Activated effector memory CD4-positive, alpha-beta T cell treated with Interleukin-2 at 50 U/mL for 16 hours (primary cell): ENCODE results near the gene NDFIP2.
A peak's percentile ranks its signal among the peaks of the same experiment; 100 is the strongest.

Experiments
- DNase-seq: peaks from one replicate; pipeline ENCODE4 v3.0.0-alpha.2; 2020

Gene NDFIP2, protein sequence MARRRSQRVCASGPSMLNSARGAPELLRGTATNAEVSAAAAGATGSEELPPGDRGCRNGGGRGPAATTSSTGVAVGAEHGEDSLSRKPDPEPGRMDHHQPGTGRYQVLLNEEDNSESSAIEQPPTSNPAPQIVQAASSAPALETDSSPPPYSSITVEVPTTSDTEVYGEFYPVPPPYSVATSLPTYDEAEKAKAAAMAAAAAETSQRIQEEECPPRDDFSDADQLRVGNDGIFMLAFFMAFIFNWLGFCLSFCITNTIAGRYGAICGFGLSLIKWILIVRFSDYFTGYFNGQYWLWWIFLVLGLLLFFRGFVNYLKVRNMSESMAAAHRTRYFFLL

DNA sequence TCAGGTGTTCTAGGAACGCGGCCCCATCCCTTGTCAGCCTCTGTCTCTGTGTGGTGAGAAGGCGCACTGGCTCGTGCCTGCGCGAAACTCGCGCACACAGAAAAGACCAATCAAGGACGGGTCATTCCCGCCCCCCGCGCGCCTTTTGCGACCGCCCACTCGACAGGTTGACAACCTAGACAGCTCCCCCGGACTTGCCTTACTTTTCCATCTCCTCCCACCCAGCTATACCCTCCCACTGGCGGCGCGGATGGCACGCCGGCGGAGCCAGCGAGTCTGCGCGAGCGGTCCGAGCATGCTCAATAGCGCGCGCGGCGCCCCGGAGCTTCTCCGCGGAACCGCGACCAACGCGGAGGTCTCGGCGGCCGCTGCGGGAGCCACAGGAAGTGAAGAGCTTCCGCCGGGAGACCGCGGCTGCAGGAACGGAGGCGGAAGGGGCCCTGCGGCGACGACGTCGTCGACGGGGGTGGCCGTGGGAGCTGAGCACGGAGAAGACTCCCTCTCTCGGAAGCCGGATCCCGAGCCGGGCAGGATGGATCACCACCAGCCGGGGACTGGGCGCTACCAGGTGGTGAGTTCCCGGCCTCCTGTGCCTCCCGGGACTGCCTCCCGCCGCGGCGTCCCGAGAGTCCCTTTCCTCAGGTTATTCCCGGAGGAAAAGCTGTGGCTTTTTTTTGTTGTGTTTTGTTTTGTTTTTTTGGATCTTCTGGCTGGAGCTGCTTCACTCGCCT is at the start of gene NDFIP2:
Gene NDFIP2, plus strand, starts transcription at position 202 of the 731 bp plus-strand sequence. Its CDS starts 49 bp downstream, at position 251.
- DNase-seq = peak; percentile 75

DNA sequence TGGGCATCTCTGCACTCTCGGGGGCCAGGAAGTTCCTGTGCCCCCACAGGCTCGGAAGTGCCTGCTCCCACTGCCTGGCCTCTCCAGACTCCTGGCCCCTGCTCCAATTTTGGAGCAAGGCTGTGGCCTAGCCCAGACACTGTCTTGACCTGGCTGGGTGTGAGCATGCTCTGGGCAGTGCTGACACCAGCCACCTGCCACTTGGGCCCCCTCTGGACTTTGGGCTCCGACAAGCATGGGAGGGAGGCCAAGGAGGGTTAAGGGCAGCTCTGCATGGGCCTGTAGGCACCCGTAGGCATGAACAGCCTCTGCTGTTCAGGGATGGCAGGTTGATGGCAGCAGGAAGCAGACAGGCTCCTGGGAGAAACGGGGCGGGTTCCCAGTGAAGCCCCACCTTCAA is 48.9 kb upstream of the NDFIP2 start:
- no peak for DNase-seq

DNA sequence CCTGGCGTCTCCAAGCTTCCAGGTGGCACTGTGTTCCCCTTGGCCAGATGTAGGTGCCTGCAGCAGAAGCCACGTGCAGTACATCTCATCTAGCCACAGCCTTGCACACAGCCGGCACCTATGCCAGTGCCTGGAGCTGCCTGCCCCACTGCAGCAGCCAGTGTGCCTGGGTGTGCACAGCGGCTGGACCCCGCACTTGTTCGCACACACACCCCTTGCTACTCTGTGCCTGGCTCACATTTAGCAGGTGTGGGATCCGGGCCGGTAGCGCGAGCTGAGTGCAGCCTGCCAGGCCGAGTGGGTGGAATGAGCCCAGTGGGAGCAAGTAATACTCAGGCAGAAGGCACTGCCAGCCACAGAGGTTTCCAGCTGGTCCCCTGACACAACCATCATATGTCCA is 48.0 kb upstream of the NDFIP2 start:
- DNase-seq = no peak

DNA sequence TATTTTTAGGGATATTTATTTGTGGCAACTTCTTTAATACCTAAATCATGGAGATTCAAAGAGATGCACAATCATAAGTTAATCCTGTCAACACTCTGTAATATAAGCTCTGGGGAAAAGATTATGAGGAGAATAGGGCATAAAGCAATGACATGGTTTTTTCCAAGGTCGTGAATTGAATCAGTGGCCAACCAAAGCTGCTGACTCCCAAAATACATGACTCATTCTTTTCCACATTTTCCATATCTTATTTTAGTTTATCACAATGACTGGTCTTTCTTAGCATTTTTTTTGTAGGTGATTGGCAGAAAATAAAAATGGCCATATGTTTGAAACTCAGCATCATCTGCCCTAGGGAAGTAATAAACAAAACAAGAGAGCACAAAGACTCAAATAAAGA is 46.4 kb upstream of the NDFIP2 start:
- DNase-seq = no peak

DNA sequence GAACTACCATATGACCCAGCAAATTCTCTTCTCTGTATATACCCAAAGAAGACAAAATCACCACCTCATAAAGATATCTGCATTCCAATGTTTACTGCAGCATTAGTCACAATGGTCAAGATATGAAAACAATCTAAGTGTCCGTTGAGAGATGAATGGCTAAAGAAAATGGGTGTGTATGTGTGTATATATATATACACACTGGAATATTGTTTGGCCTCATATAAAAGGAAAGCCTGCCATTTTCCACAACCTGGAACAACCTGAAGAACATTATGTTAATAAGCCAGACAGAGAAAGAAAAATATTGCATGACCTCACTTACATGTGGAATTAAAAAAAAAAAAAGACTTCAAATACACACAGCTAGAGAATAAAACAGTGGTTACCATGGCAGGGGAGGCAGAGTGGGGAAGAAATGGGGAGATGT is 45.4 kb upstream of the NDFIP2 start:
- no peak for DNase-seq

DNA sequence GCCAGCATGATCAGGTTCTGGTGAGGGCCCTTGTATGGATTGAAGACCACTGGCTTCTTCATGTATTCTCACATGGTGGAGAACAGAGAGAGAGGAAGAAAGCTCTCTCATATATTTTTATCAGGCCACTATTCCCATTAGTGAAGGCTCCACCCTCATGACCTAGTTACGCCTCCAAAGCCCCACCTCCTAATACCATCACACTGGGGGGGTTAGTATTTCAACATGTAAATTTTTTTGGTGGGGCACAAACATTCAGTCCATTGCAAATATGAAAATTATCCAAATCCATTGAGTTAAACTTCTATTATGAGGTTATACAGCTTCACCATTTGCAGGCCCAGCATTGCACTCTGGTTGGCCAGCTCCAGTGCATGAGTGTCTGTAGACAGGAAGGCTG is 41.7 kb upstream of the NDFIP2 start:
- DNase-seq = no peak

DNA sequence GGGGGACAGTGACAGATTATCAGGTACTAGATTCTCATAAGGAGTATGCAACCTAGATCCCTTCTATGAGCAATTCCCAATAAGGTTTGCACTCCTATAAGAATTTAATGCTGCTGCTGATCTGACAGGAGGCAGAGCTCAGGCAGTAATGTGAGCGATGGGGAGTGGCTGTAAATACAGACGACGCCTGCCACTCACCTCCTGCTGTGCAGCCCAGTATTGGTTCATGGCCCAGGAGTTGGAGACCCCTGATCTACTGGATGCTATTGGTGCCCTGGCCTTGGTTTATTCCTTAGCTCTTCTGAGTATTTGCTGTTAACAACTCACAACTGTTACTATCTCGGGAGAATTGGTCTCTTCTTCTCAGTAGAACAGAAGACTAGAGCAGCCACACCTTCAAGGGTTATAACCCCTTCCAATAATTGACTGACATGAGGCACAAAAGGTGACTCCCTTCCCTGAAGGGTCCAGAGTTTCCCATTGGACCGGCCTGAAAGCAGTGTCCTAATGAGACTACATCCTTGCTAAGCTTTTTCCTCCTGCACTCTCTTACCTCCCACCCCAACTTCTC is 39.9 kb upstream of the NDFIP2 start:
- DNase-seq = no peak

DNA sequence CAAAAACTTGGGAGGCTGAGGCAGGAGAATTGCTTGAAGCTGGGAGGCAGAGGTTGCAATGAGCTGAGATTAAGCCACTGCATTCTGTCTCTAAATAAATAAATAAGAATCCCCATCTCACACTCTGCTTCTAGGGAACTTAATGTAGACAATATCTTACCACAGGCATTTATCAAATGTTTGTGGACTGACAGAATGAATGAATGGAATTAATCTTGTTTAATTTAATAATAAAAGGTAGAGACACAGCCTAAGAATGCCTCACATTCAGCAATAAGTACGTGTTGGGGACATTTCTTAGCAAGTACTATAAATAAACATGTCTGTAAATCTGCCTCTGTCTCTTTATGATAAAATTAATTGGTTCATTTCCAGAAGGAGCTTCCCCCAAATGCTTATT is 38.7 kb upstream of the NDFIP2 start:
- DNase-seq = no peak

DNA sequence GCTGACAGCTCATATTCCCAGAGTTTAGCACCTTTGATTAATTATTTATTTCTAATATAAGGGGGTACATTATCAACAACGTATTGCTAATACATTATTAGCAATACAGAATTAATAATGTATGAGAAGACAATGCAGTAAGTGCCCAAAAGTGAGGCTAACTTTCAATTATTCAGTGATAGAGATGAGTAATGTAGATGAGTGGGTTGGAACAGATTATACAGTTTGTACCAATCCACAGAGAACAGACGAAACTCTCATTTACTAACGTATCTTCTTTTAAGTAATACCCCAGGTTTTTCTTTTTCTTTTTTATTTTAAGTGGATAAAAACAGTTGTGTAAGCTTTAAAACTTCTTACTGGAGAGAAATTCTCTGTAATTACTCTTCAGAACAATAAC is 38.2 kb upstream of the NDFIP2 start:
- DNase-seq = no peak

DNA sequence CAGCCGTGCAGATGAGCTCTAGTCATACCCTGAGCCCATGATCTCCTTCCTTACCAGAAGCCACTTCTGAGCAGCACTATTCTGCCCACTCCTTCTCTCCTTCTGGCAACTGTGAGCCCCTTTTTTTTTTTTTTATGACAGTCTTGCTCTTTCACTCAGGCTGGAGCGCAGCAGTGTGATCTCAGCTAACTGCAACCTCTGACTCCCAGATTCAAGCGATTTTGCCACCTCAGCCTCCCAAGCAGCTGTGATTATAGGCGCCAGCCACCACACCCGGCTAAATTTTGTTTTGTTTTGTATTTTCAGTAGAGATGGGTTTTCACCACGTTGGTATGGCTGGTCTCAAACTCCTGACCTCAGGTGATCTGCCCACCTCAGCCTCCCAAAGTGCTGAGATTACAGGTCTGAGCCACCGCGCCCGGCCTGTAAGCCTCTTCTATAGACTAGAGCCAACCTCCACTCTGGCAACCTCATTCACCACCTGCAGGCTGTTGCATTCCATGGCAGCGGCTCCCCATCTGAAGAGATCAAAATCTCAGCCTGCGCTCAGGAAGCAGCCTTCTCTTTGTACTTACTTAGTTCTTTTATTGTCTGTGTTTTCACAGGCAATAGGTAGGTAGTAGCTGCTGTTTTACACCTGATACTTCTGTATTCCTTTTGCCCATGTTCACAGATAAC is 34.8 kb upstream of the NDFIP2 start:
- no peak for DNase-seq

DNA sequence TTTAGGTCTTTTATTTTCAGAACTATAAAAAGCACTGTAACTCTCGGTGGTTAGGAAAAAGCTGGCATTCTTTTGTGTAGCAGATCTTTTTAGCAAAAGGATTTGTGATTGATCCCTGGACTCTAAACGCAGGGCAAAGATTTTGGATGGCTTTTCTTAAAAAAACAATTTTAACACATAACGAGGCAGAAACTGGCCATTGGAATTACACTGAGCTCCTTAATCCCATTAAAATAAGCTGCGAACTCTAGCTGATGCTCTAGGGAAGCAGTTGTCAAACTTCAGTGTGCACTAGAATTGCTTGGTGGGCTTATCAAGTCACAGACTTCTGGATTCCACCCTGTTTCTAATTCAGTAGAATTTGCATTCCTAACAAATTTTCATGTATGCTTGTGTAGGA is 33.8 kb upstream of the NDFIP2 start:
- no peak for DNase-seq

DNA sequence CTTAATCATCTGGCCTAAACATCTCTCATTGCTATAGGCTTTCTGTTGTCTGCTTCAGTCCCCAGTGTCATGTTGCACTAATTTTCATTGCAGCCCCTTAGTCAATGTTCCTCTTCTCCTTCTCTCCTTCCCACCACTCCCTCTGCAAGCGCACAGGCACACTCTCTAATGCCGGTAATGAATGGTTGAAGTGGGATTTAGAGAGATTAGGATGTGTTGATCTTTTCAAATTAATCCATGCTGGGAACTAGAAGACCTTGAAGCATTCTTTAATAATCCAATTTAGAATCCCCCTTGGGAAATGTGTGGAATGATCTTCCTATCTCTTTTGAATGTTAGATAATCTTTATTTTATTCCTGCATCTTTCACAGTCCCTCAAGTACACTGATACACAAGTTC is 33.2 kb upstream of the NDFIP2 start:
- DNase-seq = no peak

DNA sequence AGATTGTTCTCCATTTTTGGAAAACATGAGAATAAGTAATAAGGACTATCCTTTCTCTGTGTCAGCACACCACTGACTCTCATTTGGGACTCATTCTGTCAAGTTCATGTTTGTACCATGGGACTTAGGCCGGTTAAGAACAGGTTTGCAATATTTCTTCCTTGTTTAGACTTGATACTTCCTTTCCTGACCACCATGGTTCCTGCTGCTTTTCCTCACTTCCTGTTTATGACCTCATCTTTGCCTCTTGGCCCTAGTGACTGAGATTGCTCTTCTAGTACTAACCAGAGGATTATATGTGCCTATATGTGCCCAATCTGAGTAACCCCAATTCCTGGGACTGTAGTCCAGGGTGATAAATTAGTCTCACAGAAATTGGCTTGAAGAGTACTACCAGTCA is 32.5 kb upstream of the NDFIP2 start:
- DNase-seq = no peak

DNA sequence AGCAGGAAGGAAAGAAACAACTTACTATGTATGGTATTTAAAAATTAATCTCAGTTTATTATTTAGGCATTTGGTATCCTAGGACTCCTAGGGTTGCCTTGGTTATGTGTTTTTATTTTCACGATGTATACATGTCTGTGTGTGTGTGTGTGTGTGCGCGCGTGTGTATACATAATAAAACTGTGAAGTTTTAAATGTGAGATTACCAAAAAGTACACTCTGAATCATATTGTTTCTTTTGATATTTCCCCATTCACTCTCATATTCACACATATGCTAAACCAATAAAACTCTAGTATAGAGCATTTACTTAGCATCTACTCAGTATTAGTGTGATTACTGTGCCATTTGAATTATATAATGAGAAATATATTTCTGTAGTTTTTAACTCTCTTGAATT is 30.8 kb upstream of the NDFIP2 start:
- no peak for DNase-seq

DNA sequence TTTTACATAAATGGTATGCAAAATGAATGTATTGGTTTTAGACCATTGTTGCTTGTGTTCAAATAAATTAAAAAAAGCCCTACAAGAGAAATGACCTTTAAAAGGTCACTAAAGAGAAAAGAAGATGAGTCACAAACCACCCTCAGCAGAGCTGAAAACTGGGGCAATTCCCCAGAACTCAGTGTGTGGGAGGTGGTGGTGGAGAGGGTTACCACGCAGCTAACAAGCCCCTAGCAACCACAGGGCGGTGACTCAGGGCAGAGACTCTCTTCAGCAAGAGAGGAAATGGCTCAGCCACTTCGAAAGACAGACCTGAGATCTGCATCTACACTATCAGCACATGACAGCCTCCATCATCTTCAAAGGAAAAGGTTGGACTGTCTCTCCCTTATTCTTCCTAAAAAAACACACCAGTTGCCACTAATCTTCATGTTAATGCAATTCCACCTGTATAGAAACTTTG is 29.4 kb upstream of the NDFIP2 start:
- DNase-seq = peak; percentile 79

DNA sequence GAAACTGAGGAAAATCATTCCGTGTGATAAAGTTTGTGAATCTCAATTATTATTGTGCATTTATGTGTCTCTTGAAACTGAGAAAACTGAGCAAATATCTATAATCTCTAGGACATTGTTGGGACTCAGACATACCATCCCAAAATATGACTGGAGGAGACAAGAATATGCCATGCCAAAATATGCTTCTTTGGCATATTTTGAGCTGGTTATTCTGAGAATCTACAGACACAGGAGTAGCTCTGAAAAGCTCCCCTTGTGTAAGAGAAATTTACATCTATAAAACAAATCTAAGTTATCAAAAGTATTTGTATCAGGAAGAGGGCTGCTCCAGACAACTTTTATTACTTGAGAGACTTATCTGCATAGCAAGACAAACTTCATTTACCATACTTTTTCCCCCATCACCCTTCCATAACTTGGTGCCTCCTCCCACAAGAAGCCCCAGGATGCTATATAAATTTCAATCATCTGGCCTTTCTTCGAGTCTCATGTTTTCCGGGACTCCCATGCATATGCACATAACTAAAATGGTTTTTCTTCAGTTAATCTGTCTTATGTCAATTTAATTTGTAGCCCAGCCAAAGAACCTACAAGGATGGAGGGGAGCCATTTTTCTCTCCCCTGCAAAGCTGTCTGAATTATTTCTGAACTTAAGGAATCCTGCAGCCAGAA is 28.6 kb upstream of the NDFIP2 start:
- no peak for DNase-seq

DNA sequence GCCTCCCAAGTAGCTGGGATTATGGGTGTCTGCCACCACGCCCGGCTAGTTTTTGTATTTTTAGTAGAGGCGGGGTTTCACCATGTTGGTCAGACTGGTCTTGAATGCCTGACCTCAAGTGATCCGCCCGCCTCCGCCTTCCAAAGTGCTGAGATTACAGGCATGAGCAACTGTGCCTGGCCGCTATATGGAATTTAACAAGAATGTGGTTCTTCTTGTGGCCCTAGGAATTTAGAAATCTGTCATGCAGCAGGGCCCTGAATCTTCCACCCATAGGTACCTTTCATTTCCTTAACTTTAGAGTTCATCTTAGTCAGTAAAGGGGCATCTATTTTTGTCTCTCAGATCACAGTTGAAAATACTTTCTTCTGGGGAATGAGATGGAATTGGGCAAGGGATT is 25.6 kb upstream of the NDFIP2 start:
- no peak for DNase-seq

DNA sequence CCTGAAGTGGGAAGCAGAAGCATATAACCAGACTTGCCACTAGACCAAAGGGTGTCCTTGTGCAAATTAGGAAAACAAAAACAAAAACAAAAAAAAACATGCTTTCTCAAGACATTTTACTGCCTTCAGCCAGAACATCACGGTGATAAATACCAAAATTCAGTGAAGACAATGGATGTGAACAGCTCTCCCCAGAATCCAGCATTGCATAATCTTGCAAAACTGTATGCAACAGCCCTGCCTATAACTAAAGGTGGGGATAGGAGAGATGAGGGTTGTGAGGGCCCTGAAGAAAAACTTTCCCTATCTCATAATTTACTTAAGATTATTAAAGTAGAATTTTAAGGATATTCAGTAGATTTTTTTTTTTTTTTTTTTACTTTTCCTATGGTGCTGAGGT is 24.9 kb upstream of the NDFIP2 start:
- DNase-seq = no peak

DNA sequence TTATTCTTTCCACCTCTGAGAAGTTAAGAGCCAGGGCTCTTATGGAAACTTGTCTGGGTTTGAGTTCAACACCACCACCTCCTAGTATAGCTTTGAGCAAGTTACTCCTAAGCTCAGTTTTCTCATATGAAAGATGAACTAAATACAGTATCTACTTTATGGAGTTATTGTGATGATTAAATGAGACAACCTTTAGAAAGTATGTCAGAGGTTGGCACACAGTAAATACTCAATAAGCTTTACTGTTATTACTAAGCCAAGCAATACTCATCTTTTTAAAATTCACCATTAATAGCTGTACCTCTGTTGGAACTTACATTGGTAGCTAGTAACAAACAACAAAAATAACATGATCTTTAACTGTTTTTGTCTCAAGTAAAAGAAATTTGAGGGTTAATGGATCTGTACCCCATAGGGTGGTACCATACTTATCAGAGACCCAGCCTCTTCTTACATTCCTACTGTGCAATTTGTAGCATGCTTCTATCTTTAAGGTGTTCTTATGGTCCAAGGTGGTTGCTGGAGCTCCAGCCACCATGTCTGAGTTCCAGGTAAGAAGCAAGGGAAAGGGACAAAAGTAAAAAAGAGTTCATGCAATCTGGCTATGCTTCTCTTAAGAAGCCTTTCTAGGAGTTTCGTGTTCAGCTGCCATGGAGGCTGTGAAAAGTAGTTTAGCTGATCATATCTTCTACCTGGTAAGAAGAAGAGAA is 24.1 kb upstream of the NDFIP2 start:
- no peak for DNase-seq

DNA sequence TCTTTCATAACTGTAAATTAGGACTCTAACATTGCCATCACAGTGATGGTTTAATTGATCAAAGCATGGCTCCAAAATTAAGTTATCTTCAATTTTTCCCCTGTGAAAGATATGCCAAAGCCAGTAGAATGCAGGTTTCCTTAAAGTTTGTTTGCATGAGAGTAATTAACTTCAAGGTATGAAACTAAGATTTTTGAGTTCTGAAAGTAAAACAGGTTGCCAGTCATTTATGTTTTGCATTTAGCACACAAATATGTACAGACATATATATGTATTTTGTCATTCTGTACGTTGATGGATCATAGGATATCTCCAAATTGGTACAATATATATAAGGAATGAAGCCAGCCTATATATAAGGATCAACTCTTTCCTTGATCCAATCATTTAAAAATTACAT is 23.6 kb upstream of the NDFIP2 start:
- no peak for DNase-seq

DNA sequence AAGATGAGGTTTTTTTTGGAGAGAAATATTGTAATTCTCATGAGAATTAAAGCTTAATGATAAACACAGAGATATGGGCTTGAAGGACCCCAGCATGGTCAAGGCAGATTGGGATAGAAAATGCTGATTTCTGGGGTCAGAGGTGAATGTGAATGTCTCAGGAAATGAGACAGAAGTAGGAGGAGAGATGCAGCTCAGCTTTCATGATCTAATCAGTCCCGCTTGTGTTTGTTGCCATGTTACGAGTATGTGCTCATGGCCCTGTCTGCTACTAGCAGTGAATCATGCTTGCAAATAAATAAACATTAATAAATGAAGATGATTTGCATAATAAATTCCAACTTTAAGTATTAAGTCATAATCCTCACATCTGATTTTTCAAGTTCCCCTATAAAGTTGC is 23.0 kb upstream of the NDFIP2 start:
- no peak for DNase-seq

DNA sequence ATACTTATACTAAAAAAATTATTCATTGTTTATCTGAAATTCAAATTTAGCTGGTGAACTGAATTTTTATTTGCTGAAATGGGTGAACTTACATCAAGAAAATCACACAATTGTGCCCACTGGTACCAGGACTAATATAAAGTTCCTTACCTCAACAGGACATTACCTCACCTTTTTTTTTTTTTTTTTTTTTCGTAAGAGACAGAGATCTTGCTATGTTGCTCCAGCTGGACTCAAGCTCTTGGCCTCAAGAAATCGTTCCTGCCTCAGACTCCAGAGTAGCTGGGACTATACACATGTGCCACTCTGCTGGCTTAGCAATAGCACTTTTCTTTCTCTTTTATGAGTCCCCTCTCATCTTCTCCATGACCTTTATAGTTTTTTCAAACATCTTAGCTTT is 22.5 kb upstream of the NDFIP2 start:
- DNase-seq = no peak
